ENCODE results near the gene IGSF3. TPM values are rescaled to one million over a fixed set of nuclear protein-coding genes. Genes with fewer than 3 reads are reported as not detected.

Gene IGSF3
- total RNA-seq, 1 experiment from 2014 or later: 4.0 TPM

GRCh38 chr1:116667078-116667574 is 407 bp downstream of the IGSF3 start:
- ChIA-PET CTCF (interaction anchor here (0.9 kb wide), 1 partner anchor 98 kb away, joined by 3 read pairs; no protein-coding TSS in a partner anchor), POLR2A (ENCODE audit: low non-redundant PET) (no interaction called here)
- Histone ChIP-seq H3K4me1 (ENCODE audit: insufficient read depth, low read length, poor library complexity, severe bottlenecking) (peaks cover 9% of the 10 kb centered on the region), H3K9me3 (ENCODE audit: low read depth, low read length, poor library complexity, severe bottlenecking) (no peaks in the 10 kb centered on the region), H3K27ac (ENCODE audit: low read depth, low read length, poor library complexity, severe bottlenecking) (no peak overlapping the region), H3K36me3 (ENCODE audit: insufficient read depth, low read length, poor library complexity, severe bottlenecking) (no peaks in the 10 kb centered on the region), H3K4me3 (ENCODE audit: low read depth, low read length, poor library complexity, severe bottlenecking) (peak overlapping the region; percentile 68), H3K27me3 (replicated peaks; ENCODE audit: insufficient read depth, low read depth, low read length, poor library complexity) (peaks cover 14% of the 10 kb centered on the region)
- no TSS peak for BruUV-seq (replicated peaks)
- DNase-seq (ENCODE audit: low spot score): no peak
- TF ChIP-seq EZH2 (IDR thresholded peaks at IDR 0.05; ENCODE audit: borderline replicate concordance, low read depth, low read length, poor library complexity, severe bottlenecking) (no peak), CTCF (conservative IDR thresholded peaks at IDR 0.05; ENCODE audit: low read depth, low read length) (no peak)
- intact Hi-C loops (cut with micrococcal nuclease; ENCODE audit: unreplicated experiment): no loop called here

DNA sequence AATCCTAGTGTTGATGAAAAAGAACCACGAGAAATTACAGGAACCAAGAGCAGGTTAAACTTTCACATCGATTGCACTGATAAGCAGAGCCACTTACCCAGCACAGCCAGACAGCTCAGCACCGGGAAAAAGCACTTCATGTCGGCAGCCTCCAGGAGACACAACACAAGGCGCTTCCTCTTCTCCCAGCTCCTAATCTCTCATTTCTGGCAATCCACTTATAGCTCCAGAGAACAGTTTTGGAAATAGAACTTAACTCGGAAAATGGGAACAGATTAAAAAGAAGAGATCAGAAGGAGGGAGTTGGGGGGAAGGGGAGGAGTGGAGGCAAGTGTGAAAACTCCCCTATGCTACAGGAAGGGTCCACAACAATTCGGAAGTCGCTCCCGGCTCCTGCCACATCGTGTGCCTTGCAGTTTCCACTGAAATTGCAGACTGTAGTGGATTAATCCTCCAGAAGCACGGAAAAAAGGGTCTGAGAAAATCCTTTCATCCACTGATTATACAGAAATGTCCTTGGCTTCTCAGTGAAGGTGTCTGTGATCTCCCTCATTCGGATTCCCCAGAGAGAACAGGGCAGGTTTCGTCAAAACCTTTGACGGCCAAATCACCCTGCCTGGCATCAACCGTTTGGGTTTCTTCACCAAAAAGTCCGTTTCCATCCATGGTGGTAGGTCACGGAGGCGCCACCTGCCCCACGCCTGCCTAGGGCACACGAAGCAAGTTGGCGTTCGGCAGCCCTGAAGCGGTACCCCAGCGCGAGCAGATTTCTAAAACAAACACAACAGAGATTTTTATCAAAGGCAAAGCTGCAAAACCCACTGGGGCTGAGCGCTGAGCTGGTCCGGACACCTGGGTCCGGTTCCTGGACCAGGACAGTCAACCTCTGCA is 1.1 kb downstream of the IGSF3 start:
- Histone ChIP-seq H3K4me1 (ENCODE audit: insufficient read depth, low read length, poor library complexity, severe bottlenecking) (peaks cover 9% of the 10 kb centered on the region), H3K27ac (ENCODE audit: low read depth, low read length, poor library complexity, severe bottlenecking) (no peak overlapping the region), H3K4me3 (ENCODE audit: low read depth, low read length, poor library complexity, severe bottlenecking) (peak overlapping the region; percentile 68), H3K9me3 (ENCODE audit: low read depth, low read length, poor library complexity, severe bottlenecking) (no peaks in the 10 kb centered on the region), H3K27me3 (replicated peaks; ENCODE audit: insufficient read depth, low read depth, low read length, poor library complexity) (peaks cover 14% of the 10 kb centered on the region), H3K36me3 (ENCODE audit: insufficient read depth, low read length, poor library complexity, severe bottlenecking) (no peaks in the 10 kb centered on the region)
- BruUV-seq (replicated peaks): no TSS peak
- ChIA-PET CTCF (no interaction called here), POLR2A (ENCODE audit: low non-redundant PET) (no interaction called here)
- TF ChIP-seq EZH2 (IDR thresholded peaks at IDR 0.05; ENCODE audit: borderline replicate concordance, low read depth, low read length, poor library complexity, severe bottlenecking) (no peak), CTCF (conservative IDR thresholded peaks at IDR 0.05; ENCODE audit: low read depth, low read length) (no peak)
- intact Hi-C loops (cut with micrococcal nuclease; ENCODE audit: unreplicated experiment): no loop called here
- DNase-seq (ENCODE audit: low spot score): no peak

DNA sequence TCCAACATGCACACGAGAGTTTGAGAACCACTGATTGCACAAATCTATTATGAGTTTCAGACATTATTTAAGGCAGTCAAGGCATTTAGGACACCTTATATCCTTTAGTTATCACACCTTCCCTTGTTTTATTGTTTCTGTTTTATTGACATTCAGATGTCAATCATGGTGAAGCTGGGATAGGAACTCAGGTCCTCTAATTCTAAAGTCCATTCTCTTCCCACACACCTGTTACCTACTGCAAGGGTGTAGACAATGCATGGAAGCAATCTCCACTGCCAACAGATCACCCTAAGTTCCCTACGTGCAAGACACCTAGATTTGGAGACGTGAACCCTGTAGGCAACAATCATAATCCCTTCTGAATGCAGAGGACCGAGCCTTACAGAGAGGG is 2.6 kb downstream of the IGSF3 start:
- H3K9me3 ChIP-seq (ENCODE audit: low read depth, low read length, poor library complexity, severe bottlenecking): no peaks in the 10 kb centered on the region
- no TSS peak for BruUV-seq (replicated peaks)
- no peaks in the 10 kb centered on the region for H3K36me3 ChIP-seq (ENCODE audit: insufficient read depth, low read length, poor library complexity, severe bottlenecking)
- intact Hi-C loops (cut with micrococcal nuclease; ENCODE audit: unreplicated experiment): no loop called here
- TF ChIP-seq CTCF (conservative IDR thresholded peaks at IDR 0.05; ENCODE audit: low read depth, low read length) (no peak), EZH2 (IDR thresholded peaks at IDR 0.05; ENCODE audit: borderline replicate concordance, low read depth, low read length, poor library complexity, severe bottlenecking) (no peak)
- H3K4me3 ChIP-seq (ENCODE audit: low read depth, low read length, poor library complexity, severe bottlenecking): no peak overlapping the region
- CTCF ChIA-PET: no interaction called here
- H3K4me1 ChIP-seq (ENCODE audit: insufficient read depth, low read length, poor library complexity, severe bottlenecking): peaks cover 9% of the 10 kb centered on the region
- H3K27ac ChIP-seq (ENCODE audit: low read depth, low read length, poor library complexity, severe bottlenecking): no peak overlapping the region
- H3K27me3 ChIP-seq (replicated peaks; ENCODE audit: insufficient read depth, low read depth, low read length, poor library complexity): peaks cover 14% of the 10 kb centered on the region
- no peak for DNase-seq (ENCODE audit: low spot score)
- POLR2A ChIA-PET (ENCODE audit: low non-redundant PET): no interaction called here

Measured in A673 (cell line).